ENCODE measurements around the gene RBBP5.

The RBBP5 gene

DNA sequence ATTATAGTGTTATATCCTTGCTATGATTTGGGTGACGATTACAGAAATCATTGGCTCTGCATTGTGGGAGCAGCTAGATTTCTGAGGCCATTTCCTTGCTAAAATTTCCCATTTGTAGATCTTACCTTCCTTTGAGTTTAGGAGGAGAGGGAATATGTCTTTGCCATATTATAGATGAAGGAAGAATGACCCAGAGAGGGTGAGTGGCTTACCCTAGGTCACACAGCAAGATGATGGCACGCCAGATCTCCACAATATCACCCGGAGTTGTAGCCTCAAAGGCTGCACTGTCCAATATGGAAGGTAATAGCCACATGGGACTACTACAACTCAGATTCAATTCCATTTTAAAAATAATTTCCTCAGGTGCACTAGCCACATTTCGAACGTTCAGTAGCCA, 68.5 kb downstream of the RBBP5 start:
- DNase-seq, result no peak

DNA sequence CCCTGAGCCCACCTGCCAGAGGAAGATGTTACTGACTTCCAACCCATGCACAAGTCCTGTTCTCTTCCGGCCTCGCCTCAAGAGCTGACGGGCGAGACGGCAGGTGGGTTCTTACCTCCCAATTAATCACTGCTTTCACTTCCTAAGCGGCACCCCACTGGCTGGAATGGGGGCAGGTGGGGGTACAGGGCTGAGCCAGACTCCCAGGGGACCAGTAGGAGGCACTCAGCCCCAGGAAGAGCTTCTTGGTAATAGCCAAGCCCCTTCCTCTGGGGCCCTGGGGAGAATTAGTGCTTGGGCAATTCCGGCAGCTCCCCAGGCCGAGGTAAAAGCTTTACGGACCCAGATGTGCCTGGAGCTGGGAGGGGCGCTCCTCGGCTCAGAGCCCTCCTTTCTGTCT, 69.1 kb downstream of the RBBP5 start:
- no peak for DNase-seq

DNA sequence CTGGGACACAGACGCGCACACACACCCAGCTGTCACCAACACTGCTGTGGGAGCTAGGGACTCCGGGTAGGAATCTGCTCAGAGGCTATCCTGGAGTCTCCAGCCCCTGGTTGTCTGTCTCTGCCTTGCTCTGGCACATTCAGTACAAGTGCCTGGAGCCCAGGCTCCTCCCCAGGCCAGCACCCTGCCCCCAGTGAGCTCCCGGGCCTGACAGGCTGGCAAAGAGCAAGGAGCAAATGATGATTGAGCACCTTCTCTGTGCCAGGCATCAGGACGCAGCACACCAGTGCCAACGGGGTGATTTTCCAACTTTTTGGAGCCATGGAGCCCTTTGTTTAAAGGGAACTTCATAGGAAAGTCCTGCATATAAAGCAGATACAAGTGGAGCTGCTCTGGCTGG, 72.3 kb downstream of the RBBP5 start:
- no peak for DNase-seq

DNA sequence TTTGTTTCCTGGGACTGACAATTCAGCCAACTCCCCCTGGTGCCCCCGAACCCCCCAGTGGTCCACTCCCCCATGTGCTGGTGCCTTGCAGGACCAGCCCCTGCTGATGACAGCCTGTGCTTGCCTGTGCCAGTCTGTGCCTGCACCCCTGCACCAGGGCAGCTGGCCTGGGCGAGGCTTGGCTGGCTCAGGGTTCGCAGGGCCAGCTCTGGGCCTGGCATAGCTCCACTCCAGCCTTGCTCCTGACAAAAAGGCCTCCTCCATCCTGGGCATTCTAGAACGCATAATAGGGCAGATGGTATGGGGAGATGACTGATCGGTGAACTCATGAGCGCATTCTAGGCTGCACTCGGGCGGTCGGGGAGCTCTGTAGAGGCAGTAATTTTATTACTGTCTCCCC, 73.4 kb downstream of the RBBP5 start:
- DNase-seq, result no peak

DNA sequence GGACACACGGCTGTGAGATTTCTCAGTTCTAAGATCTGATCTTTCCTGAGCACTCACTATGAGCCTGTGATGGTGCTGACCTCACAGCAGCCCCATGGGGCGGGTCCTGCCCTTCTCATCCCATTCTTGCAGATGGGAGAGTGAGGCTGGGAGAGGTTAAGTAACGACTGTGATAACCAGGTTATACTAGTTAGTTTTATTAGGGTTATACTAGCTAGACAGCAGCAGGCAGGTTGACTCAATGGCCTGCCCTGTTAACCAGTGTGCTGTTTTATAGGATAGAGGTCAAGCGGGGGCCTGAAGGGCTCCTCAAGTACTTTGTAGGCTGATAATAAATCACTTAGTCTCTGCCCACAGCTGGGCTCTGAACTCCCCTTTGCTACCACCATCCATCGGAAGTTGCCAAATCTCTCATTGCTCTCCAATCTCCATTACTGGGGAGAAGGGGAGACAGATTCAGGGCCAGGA, 74.0 kb downstream of the RBBP5 start:
- DNase-seq, result no peak

DNA sequence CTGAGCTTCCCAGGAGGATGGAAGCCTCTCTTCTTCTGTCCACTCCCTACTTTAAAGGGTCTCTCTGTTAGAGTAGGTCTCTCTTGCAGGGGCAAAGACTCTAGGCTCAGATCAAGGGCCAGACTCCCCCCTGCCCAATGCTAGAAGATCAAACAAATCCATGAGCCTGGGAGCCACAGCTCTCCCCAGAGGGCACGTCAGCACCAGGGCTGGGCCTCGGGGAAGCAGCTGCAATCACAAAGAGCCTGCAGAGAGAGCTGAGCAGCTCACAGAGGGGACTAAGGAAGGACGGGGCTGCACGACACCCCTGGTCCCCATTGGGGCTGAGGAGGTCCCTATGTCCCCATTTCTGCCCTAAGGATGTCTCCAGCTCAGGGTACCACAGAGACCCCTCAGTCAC, 74.9 kb downstream of the RBBP5 start:
- no peak for DNase-seq

DNA sequence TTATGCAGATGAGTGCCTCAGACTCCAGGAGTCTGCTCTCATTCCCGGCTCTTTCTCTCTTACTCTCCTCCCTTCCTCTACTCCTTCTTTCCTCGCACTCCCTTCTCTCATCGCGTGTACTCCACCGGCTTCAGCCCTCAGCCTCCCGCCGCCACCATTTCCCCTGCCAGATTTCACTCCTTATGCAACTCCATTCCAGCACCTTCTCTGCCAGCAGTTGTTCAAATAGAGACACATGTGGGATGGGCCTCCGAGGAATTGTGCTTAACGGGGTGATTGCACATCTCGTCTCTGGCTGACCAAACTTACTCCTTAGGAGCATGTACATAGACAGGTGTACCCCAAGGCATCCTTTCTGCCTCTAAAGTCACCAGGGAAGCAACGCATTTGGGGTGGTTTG, 76.6 kb downstream of the RBBP5 start:
- no peak for DNase-seq

DNA sequence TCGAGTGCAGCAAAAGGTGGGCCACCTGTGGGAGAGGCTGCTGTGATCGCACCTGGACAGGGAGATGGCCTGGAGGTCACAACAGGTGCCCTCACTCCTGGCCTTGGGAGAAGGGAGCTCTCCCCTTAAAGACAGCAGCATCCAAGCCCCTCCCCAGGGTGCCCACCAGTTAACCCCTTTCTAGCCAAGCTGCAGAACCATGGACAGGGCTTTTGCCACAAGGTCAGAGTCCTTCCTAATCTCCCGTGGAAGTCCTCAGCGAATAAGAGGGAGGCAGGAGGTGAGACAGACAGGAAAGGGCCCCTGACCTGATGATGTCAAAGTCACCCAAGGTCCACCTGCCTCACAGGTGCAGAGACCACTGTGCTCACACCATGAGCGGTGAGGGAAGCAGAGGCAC, 77.0 kb downstream of the RBBP5 start:
- no peak for DNase-seq

DNA sequence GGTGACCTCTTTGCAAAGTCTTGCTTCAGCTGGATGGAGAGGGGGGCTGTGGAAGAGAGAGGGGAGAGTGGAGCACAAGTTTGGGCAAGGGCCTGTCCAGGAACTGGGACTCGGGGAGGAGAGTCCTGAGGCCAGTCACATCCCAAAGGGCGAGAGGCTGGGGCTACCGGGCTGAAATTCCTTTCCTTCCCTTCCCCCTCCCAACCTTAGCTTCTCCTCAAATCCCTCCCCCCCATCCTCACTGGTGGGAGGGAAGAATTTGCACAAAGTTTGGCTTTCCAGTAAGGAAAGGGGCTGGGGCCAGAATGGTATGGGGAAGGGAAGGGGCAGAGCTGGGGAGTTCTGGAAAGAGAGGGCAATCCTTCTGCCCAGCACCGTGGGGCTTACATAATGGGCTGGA, 77.9 kb downstream of the RBBP5 start:
- no peak for DNase-seq

DNA sequence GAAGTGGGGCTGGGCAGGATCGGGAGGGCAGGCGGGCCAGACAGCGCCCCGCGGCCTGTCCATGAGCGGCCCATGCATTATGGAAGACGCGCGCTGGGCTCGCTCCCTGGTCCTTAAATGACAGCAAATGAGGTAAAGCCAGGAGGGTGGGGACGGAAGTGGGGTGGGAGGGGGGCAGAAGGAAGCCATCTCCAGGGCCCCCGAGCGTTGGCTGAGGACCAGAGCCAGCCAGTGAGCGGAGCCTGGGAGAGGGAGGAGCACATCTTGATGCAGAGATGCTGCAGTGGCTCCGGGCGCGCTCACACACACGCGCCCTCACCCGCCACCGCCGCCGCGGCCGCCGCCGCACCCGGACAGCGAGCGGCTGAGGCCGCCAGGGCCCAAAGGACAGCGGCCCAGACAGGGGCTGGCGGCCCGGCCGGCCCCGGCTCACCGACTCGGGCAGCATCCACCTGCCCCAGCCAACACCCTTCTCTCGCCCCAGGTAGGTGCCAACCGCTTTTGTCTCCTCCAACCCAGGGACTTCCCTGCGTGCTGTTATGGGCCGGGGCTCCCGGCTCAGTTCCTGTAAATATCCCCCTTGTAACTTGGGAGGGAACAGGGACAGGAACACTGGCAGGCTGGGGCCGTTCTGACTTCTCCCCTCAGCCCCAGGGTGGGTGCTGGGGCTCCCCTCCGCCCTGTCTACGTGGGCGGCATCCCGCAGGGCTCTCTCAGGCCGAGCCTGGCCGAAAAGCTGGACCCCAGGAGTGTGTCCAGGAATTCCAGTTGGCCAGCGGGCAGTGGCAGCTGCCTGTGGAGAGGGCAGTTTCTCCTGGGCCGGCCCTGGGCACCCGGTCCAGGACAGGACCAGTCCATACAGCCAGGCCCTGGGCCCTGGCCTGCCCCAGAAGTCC, 78.6 kb downstream of the RBBP5 start, which contains the start of gene CNTN2:
CNTN2 (plus strand) TSS at position 302 of the 896 bp plus-strand sequence. CDS start 9,974 bp downstream, outside the sequence.
- no peak for DNase-seq

DNA sequence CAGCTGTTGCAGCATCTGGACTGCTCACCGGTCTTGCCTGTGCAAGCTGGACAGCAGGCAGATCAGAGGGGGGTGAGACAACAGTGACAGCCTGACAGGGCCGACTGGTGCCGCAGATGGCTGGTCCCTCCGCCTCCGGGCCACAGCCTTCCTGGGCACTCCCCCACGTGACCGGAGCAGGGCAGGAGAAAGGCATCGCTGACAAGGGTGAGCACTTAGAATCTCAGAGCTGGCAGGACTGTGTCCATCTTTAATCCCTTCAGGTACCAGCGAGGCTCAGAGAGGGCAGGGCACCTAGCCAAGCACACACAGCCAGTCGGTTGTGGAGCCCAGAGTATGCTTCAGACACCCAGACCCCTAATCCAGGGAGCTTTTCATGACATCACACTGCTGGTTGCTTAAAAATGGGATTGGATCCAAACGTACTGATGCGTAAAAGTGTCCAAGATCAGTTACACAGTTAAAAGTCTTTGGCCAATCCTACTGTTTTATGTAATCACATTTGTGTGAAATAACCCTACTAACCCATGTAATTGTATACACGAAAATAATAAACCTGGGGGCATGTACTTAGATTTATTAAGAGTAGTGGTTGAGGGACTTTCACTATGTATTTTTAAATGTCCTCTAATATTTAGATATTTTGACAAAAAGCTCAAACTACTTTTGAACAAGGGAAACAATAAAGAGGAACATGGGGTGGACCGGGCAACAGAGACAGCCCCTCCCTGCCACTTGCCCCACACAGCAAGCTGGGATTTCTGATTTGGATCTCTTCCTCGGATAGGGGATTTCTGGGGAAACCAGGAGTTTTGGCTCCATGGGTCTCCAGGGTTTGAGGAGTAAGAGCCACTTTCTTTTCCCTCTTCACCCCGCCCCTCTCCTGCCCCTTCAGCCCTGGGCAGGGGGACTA, 79.5 kb downstream of the RBBP5 start:
- DNase-seq, result no peak

DNA sequence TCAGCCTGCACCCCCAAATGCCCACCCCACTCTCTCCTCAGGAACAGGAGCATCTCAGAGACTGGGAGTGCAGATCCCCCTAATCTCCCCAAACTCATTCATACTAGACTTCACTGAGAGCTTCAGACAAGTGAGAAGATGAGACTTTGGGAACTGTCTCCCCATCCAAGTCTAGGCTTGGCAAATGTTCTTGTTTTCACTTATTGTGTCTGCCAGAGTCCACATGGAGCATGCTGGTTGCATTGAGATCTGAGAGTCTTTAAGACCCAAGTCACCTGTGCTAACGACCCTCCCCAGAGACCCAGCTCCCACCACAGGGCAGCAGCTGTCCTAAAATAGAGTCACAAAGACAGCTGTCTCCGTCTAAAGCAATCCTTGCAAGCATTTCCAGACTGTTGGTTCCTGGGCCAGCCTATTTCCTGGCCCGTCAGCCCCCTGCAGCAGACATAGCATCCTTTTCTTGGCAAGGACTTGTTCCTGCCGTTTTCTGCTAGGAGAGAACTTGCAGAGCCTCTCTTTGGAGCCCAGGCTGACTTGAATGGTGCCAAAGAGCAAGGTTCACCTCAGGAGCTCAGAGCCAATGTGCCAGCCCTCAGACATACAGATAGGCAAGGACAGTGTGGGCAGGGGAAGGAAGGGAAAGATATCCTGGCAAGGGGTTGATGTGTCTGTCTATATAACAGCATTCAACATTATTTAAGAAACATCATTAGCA, 80.6 kb downstream of the RBBP5 start:
- DNase-seq, result no peak

DNA sequence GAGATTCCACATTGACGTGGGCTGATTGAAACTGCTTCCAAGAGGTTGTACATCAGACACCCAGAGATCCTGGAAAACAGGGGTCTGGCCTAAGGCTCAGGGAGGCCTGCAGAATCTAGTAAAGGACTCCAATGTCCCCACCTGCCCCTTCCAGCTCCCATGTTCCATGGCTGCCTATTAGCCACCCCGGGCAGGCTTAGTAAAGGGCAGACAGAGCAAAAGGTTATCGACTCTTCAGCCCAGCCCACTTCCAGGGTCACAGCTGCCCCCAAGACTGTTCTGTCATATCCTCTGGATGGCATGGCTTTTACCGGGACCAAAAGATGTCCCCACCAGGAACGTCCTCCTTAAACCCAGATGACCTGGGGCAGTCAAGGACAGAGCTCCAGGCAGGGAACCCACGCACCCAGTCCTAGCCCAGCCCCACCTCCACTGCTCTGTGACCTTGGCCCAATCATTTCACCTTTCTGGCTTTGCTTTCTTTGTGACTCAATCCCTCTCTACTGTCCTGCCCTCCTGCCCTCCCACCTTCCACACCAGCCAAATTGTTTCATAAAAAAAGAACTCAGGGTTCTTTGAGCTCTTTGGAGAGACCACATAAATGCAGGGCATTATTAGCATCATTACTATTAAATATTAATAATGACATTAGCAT, 83.5 kb downstream of the RBBP5 start:
- no peak for DNase-seq

DNA sequence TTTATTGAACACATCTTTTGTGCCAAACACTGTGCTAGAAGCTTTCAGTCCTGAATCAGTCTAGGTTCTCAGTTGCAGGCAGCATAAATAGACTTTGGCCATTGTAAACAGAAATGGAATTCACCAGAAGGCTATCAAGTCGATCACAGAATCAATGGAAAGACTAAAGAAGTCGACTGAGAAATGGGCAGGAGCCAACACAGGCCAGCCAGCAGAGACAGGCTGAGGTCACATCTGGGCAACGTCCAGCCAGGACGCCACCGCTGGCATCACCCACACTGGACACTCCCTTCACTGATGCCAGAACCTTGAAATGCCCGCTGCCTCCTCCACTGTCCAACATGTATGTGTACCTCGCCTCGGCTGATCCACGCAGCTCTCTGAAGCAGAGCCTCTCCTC, 84.2 kb downstream of the RBBP5 start:
- no peak for DNase-seq
